Measurements from ENCODE around the gene TRPC4AP. TPM values are rescaled to one million over a fixed set of nuclear protein-coding genes. Genes with fewer than 3 reads are reported as not detected.

The TRPC4AP gene
- total RNA-seq, 4 donors from 2014 or later: 48.4 to 87.3 (median 57.8) TPM

- WGBS: 93% methylated on average over 19 of the region's 28 CpGs
- no peak for TF ChIP-seq CTCF (IDR thresholded peaks at IDR 0.05)
- TF ChIP-seq POLR2A (IDR thresholded peaks at IDR 0.05): no peak
- no peak for TF ChIP-seq EP300 (IDR thresholded peaks at IDR 0.05)
- TF ChIP-seq POLR2AphosphoS5 (IDR thresholded peaks at IDR 0.05): no peak
- peaks cover 90% of the 10 kb centered on the region for H3K36me3 ChIP-seq
- no peak overlapping the region for H3K27ac ChIP-seq
- H3K9me3 ChIP-seq: no peaks in the 10 kb centered on the region
- no peaks in the 10 kb centered on the region for H3K27me3 ChIP-seq
- peaks cover 8% of the 10 kb centered on the region for H3K4me1 ChIP-seq
- H3K4me3 ChIP-seq: no peak overlapping the region
- DNase-seq (ENCODE audit: low spot score in 2 of 2): no peak
Measured at GRCh38 chr20:35000922-35001595, 91.5 kb downstream of the TRPC4AP start.

GRCh38 chr20:35000311-35000921 is 92.2 kb downstream of the TRPC4AP start:
- WGBS: 86% methylated on average over 5 of the region's 28 CpGs

GRCh38 chr20:34999782-35000181 is 92.8 kb downstream of the TRPC4AP start:
- Histone ChIP-seq H3K4me3 (no peak overlapping the region), H3K9me3 (no peaks in the 10 kb centered on the region), H3K4me1 (peaks cover 8% of the 10 kb centered on the region), H3K27me3 (no peaks in the 10 kb centered on the region), H3K27ac (no peak overlapping the region), H3K36me3 (peaks cover 88% of the 10 kb centered on the region)
- WGBS: 89% methylated on average over 8 of the region's 10 CpGs
- DNase-seq (ENCODE audit: low spot score in 2 of 2): no peak
- TF ChIP-seq POLR2AphosphoS5 (IDR thresholded peaks at IDR 0.05) (no peak), CTCF (IDR thresholded peaks at IDR 0.05) (no peak), EP300 (IDR thresholded peaks at IDR 0.05) (no peak), POLR2A (IDR thresholded peaks at IDR 0.05) (no peak)

More at GRCh38 chr20:35000311-35000921, 92.2 kb downstream of the TRPC4AP start:
- no peak for TF ChIP-seq POLR2A (IDR thresholded peaks at IDR 0.05)
- TF ChIP-seq CTCF (IDR thresholded peaks at IDR 0.05): no peak
- no peak for TF ChIP-seq EP300 (IDR thresholded peaks at IDR 0.05)
- TF ChIP-seq POLR2AphosphoS5 (IDR thresholded peaks at IDR 0.05): no peak
- Histone ChIP-seq H3K27ac (no peak overlapping the region), H3K4me1 (peaks cover 8% of the 10 kb centered on the region), H3K27me3 (no peaks in the 10 kb centered on the region), H3K9me3 (no peaks in the 10 kb centered on the region), H3K4me3 (no peak overlapping the region), H3K36me3 (peaks cover 90% of the 10 kb centered on the region)
- DNase-seq (ENCODE audit: low spot score in 2 of 2): no peak

- no peak for DNase-seq (ENCODE audit: low spot score in 2 of 2)
- 85% methylated on average over 25 of the region's 25 CpGs for WGBS
- Histone ChIP-seq H3K4me1 (peaks cover 8% of the 10 kb centered on the region), H3K4me3 (no peak overlapping the region), H3K27ac (no peak overlapping the region), H3K27me3 (no peaks in the 10 kb centered on the region), H3K9me3 (no peaks in the 10 kb centered on the region), H3K36me3 (peaks cover 84% of the 10 kb centered on the region)
- no peak for TF ChIP-seq CTCF (IDR thresholded peaks at IDR 0.05)
- TF ChIP-seq POLR2AphosphoS5 (IDR thresholded peaks at IDR 0.05): no peak
- no peak for TF ChIP-seq EP300 (IDR thresholded peaks at IDR 0.05)
- TF ChIP-seq POLR2A (IDR thresholded peaks at IDR 0.05): no peak
Measured at GRCh38 chr20:34999021-34999451, 93.6 kb downstream of the TRPC4AP start.

- TF ChIP-seq EP300 (IDR thresholded peaks at IDR 0.05) (no peak), POLR2AphosphoS5 (IDR thresholded peaks at IDR 0.05) (no peak), POLR2A (IDR thresholded peaks at IDR 0.05) (no peak), CTCF (IDR thresholded peaks at IDR 0.05) (no peak)
- H3K27me3 ChIP-seq: no peaks in the 10 kb centered on the region
- DNase-seq (ENCODE audit: low spot score in 2 of 2): no peak
- H3K27ac ChIP-seq: no peak overlapping the region
- H3K36me3 ChIP-seq: peaks cover 84% of the 10 kb centered on the region
- H3K9me3 ChIP-seq: no peaks in the 10 kb centered on the region
- H3K4me1 ChIP-seq: peaks cover 8% of the 10 kb centered on the region
- 90% methylated on average over 28 of the region's 28 CpGs for WGBS
- no peak overlapping the region for H3K4me3 ChIP-seq
Measured at GRCh38 chr20:34998331-34998950, 94.2 kb downstream of the TRPC4AP start.

All from suprapubic skin (tissue), 4 donors.